GM19238 (cell line): ENCODE measurements around the gene SLC4A8.

Experiments
- DNase-seq: peaks from one replicate; pipeline ENCODE4 v3.0.0; 2011; ENCODE audit warnings: low spot score; ENCODE audit not compliant: insufficient read length

Gene SLC4A8

DNA sequence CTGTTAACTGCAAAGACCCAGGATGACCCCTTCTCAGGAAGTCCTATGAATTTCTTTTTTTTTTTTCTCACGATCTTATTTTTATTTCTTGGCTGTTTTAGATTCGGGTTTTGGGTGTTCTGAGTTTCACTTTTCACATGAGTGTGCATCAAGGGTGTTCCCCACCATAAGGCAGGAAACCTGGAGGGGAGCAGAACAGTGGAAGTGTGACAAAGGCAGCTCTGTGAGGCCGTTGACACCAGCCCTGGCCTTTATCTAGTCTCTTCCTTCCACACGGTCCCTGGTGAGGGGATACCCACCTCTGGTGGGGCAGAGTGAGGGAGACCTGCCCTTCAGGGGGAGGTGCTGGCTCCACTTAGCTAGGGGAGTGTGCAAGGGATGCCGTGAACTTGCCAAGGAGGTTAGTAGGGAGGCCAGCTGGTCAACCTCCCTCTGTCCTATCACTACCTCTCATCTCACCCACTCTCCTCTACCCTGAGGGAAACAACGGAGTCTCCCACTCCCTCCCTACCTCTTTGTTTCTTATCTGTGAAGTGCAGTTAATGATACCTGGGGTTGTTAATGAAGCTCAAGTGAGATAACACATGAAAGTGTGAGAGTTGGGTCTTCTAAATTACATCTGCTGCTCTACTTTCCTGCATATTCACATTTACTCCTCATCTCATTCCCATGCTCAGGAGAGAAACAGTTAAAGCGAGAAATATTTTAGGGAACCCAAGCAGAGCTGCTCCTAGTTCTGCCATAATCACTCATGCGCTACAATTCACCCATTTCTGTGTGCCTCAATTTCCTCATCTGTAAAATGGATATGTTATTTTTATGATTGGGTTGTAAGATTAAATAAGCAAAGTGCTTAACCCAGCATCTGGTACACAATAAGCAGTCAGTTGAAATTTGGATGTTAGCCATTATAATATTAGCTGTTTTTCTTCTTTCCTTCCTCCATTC lies 29.1 kb upstream of the SLC4A8 start:
- DNase-seq = no peak

DNA sequence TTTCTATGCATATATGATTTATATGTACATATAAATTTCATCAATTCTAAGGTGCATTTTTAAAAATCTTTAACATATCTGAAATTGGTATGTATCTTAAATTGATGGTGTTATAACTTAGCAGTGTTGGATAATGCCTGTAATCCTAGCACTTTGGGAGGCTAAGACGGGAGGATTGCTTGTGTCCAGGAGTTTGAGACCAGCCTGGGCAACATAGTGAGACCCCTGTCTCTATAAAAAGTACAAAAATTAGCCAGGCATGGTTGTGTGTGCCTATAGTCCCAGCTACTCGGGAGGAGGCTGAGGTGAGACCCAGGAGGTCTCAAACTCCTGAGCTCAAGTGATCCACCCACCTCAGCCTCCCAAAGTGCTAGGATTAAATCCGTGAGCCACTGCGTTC lies 27.0 kb upstream of the SLC4A8 start:
- no peak for DNase-seq

- no peak for DNase-seq
Measured at GRCh38 chr12:51399891-51400290, 24.7 kb upstream of the SLC4A8 start.

GRCh38 chr12:51401020-51401419 lies 23.6 kb upstream of the SLC4A8 start:
- no peak for DNase-seq

DNA sequence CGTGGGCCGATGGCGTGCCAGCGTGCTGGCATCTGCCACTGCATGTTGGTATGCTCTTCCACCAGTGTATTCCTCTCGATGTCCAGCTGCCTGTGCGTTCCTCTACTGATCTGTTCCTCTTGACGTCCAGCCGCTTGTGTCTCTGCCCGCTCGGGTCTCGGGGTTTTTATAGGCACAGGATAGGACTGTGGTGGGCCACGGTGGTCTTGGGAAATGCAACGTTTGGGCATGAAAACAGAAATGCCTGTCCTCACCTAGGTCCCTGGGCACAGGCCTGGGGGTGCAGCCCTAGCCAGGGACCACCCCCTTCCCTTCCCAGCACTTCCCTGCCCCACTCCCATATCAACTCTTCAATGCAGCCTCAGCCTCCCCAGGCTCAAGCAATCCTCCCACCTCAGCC lies 23.1 kb upstream of the SLC4A8 start:
- no peak for DNase-seq

DNA sequence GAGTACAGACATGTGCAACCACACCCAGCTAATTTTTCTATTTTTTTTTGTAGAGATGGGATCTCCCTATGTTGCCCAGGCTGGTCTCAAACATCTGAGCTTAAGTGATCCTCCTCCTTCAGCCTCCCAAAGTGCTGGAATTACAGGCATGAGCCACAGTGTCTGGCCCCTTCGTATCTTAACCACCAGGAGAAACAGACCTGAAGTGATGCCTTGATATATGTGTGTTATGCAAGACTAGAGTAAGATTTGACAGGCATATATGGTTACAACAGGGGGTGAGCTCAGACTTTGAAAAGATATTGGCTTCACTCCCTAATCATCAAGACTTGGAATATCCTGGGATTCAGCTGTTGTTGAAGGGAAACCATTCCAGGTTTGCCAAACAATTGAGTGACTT lies 22.7 kb upstream of the SLC4A8 start:
- no peak for DNase-seq

GRCh38 chr12:51403159-51403558 lies 21.5 kb upstream of the SLC4A8 start:
- no peak for DNase-seq

DNA sequence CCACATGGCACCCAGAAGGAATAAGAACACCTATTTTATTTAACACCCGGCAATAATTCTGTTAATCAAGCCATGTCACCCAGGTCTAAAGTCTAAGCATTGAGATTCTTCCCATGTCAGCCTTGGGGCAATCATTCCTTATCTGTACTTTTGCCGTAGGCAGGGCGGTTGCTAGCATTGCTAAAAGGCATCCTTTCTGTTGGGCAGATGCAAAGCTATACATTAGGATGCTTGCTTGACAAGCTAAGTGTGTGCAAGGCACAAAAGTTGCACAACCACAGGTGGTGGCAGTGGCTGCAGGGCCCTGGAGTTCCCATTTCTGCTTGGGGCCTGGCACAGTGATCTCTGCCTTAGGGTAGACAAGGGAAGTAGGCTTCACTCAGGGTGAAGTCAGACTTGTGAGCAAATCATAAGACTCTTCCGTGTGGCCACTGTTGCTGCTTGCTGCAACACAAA lies 20.9 kb upstream of the SLC4A8 start:
- DNase-seq = no peak

GRCh38 chr12:51404627-51405026 lies 20.0 kb upstream of the SLC4A8 start:
- DNase-seq = no peak

- no peak for DNase-seq
Measured at GRCh38 chr12:51405801-51406207, 18.8 kb upstream of the SLC4A8 start.

DNA sequence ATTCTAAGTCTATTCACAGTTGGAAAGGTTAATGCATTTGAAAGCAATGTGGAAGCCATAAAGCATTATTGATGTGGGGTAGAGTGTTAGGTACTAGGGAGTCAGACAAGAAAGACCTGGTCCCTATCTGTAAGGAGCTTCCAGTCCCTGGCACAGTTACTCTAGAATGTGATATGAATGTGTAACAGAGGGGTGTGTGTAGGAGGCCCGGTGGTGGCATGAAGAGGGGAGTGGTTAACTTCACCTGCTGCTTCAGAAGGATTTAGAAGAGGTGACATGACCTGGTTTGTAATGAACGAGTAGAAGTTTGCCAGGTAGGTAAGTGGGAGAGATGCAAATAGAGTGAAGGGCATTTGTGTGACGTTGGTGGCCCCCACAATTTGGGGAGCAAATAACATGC lies 18.3 kb upstream of the SLC4A8 start:
- no peak for DNase-seq

DNA sequence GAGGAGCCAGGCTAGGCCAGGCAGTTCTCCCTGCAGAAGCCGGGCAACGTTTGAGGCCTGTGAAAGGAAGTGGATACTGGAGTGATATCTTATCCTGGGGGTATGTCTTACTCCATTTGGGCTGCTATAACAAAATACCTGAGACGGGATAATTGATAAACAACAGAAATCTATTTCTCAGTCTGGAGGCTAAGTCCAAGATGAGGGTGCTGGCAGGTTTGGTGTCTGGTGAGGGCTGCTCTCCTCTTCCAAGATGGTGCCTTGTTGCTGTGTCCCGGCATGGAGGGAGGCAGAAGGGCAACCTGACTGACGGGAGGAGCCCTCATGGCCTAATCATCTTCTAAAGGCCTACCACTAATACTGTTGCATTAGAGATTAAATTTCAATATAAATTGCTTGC lies 17.8 kb upstream of the SLC4A8 start:
- DNase-seq = no peak

DNA sequence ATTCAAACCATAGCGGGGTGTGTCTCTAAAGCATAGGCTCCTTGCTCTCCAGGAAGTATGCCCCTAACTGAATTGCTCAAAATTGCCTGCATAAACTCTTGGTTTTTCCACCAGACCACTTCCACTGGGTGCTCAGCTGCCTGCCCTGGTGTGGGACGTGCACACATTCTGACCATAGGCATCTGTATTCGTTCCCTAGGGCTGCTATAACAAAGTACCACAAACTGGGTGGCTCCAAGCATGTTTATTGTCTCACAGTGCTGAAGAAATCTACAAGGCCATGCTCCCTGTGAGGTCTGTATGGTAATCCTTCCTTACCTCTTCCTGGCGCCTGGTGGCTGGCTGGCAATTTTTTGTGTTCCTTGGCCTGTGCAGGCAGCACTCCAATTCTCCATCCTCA lies 17.0 kb upstream of the SLC4A8 start:
- no peak for DNase-seq

DNA sequence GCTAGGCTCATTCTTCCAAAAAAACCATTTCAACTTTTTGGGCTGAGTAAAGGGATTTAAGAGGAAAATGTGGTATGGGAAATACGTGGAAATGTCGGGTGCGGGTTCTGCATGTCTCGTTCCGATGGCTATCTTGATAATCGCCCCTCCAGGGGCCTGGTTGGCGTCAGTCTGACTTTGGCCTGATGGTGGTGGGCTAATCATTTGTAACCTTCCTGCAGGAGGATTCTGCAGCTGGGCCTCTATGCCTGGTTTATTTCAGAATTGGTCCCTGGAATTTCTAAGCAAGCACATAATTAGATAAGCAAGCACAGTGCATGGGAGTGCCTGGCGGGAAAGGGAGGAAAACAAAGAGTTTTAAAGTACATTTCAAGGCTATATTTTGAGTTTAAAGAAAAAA lies 14.8 kb upstream of the SLC4A8 start:
- DNase-seq = no peak

DNA sequence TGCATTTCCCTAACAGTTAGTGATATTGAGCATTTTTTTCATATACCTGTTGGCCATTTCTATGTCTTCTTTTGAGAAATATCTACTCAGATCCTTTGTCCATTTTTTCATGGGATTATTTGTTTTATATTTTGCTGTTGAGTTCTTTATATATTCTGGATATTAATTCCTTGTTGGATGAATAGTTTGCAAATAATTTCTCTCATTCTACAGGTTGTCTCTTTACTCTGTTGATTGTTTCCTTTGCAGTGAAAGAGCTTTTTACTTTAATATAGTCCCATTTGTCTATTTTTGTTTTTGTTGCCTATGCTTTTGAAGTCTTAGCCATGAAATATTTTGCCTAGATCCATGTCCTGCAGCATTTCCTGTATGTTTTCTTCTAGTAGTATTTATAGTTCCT lies 11.5 kb upstream of the SLC4A8 start:
- no peak for DNase-seq

- DNase-seq = no peak
Measured at GRCh38 chr12:51413791-51414190, 10.8 kb upstream of the SLC4A8 start.

DNA sequence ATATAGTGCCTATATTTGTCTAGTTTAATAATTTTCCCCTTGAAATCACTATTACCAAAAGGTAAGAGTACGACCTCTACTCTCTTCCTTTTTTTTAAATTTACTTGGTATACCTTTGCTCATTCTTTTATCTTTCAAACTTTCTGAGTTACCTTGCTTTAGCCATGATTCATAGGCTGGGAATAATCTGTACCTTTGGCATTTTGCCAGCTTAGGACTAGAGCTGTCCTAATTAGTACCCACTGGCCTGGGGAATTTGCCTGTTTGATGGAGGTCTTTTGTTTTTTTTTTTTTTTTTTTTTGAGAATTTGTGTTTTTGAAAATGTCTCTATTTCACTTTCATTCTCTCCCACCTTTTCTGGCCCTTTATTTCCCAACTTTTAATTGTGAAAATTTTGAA lies 8.7 kb upstream of the SLC4A8 start:
- no peak for DNase-seq

- DNase-seq = no peak
Measured at GRCh38 chr12:51417826-51418225, 6.8 kb upstream of the SLC4A8 start.

DNA sequence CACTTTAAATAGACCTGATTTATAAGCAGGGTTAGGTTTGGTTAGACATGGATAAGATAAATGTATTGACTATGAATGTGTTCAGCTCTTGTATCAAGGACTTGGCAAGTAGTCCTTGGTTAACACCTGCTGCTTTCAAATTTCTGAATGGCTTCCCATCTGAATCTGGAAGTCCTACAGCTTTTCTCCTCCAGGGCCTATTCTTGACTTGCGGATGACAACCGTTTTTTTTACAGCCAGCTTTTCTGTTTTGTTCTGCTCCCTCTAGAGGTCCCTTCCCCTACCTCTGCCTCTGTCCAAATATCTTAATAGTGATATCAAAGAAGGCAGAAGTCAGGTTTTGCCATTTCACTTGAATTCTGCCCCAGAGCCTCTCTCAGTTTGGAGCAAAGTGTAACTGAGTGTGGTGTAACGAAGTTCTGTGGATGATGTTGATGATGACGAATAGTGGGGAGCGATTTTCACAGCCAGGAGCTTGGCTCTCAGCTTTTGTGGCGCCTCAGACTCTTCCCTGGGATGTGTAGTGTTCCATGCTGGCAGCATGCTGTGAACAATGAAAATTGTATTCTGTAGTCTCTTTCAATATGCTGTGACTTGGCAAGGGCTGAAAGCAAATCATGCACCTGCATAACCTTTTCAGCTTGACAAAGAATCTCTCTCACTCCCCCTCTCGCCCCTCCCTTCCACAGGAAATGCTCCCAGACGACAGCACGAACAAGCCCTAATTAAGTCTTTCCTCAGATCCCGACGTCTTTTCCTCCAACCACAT lies 5.0 kb upstream of the SLC4A8 start:
- DNase-seq = no peak

- DNase-seq = peak; percentile 22
Measured at GRCh38 chr12:51421266-51421884, 3.3 kb upstream of the SLC4A8 start.

GRCh38 chr12:51424094-51424661 lies 453 bp upstream of the SLC4A8 start:
- no peak for DNase-seq

DNA sequence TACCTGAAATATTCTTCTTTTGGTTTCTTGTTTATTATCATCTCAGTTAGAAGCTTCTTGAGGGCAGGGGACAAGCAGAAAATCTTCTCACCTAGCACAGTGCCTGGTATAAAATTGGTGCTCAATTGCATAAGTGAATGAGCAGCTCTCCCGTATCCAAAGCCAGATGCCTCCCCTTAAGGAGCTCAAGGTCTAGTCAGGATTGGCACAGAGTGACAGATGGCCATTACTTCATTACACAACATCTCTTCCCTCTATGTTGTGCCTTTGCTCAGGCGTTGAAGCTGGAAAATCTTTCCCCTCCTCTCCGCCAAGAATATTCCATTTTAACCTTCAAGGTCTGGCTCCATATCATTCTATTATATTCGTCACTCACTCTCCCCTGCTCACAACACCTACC lies 3.6 kb downstream of the SLC4A8 start:
- no peak for DNase-seq
